ENCODE data around the gene SCN3A.

The SCN3A gene

DNA sequence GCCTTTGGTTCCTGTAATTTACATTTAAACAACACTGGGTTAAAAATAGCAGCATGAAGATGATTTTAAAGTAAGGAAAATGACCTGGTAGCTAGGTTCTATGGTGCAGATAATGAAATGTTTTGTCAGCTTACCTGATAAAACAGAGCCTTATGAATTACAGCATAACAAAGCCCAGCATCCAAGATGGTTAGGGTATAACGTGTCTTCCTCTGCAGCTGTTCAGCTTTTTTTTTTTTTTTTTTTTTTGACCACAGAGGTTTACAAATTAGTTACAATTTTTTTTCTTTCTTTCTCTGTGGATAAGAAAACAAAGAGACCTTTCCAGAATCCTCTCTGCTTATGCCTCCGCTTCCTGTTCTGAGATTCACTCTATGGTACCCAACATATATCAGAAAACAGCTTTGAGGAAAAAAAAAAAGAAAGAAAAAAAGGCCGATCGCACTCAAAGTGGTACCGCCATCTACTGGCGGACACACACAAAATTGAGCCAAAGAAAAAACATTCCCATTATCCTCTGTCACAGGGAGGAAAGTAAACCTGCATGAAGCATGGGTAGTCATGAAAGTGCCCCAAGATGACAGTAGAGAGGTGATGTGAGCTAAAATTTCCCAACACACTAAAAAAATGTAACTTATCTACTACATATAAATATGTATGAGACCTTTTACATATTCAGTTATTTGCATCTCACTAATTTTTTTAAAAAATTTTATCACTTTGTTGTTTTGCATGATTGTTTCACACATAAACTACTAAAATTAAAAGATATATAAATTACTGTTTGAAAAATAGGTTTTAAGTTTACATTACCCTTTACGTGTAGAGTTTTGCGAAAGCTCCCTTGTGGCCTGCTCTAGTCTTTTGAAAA is at the start of gene SCN3A:
Gene SCN3A, minus strand, starts transcription at position 362 of the 871 bp plus-strand sequence. CDS start 27,656 bp downstream, outside the sequence.
- DNase-seq: peak; percentile 45

DNA sequence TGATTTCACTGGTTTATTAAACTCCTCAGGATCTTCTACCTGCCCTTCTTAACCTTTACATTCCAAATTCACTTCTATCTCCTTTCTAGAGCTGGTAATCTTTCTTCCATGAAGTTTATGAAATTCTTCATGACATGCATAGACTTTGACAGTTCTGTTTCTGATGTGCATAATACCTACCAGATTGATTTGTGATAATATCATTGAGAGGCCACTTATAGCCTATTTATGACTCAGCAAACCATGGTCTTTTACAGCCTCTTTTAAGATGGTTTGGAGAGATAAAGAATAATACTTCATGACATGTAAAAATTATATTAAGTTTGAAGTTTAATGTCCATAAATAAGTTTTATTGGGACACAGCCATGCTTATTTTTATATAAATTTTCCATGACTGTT is 49.3 kb upstream of the SCN3A start:
- in situ Hi-C loops (cut with MboI; ENCODE audit: low pct_unique_long_range_greater_than_20kb, low sequenced_read_pairs): no loop called here

More for the DNA sequence above, at the start of gene SCN3A:
- in situ Hi-C loops (cut with MboI; ENCODE audit: low pct_unique_long_range_greater_than_20kb, low sequenced_read_pairs): no loop called here

DNA sequence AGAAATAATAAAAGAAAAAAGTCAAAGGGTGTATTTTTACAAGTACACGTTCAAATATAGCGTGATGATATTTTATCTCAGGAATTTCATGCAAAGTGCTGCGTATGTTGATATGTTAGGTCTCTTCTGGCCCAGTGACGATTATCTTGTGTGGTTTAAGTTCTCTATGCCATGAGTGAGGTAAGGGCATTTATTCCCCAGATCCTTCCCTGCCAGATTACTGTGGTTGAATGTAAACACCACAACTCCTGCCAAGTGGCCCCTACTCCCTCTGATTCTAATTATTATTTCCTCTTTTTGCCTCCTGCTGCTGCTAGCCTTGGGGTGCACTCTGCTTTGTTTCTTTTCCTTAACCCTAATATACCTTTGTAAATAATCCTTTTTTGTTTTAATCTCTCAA is 47.5 kb upstream of the SCN3A start:
- in situ Hi-C loops (cut with MboI; ENCODE audit: low pct_unique_long_range_greater_than_20kb, low sequenced_read_pairs): no loop called here
- peak; percentile 12 for DNase-seq

More for the DNA sequence above, 49.3 kb upstream of the SCN3A start:
- DNase-seq: no peak

DNA sequence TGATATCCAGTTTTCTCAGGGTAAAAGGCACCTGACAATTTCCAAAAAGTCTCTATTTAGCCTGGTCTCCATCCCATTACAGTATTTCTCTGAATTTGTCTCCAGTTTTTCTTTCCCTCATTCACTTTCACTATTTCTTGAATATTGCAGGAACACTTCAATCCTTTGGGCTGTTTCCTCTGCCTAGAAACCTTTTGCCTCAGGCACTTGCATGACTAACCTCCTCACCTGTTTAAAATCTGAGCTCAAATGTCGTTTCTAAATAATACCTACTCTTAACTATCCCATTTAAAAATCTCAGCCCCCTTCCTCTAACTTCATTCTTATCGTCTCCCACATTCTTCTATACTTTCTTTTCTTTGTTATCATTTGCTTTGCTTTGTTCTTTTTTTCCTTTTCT is 44.4 kb upstream of the SCN3A start:
- no peak for DNase-seq
- in situ Hi-C loops (cut with MboI; ENCODE audit: low pct_unique_long_range_greater_than_20kb, low sequenced_read_pairs): no loop called here

DNA sequence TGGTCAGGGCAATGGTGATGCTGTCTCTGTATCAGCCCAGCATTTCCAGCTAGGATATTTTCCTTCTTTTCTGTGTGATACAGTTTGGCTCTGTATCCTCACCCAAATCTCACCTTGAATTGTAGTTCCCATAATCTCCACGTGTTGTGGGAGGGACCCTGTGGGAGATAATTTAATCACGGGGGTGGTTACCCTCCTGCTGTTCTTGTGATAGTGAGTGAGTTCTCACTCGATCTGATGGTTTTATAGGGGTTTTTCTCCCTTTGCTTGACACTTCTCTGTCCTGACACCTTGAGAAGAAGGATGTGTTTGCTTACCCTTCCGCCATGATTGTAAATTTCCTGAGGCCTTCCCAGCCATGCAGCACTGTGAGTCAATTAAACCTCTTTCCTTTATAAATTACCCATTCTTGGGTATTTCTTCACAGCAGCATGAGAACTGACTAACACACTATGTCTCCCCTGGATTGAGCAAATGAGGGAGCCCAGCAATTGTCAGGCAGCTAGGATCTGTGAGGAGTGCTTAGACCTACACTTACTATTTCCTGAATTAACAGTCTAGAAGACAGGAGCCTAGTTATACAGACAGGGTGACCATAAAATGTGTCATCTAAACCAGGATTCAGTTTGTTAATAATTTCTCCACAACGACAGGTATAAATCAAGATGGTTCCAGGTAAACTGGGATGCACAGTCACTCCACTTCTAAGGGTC is 41.4 kb upstream of the SCN3A start:
- in situ Hi-C loops (cut with MboI; ENCODE audit: low pct_unique_long_range_greater_than_20kb, low sequenced_read_pairs): no loop called here

DNA sequence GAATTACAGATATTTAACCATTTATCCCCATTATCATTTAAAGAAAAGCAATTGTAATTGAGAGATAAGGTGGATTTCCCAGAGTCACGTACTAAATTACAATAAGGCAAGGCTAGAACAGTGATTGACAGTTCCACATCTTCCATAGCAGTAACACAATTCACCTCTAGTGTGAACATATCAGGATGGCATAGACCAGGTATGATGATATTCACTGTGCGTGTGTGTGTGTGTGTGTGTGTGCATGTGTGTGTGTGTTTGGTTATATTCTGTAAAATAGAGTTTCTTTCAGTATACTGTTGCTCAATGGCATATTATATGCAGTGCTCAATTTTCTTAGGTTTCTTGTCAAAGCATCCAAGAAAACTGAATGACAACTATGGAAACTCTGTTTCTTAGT is 37.1 kb upstream of the SCN3A start:
- DNase-seq: no peak
- in situ Hi-C loops (cut with MboI; ENCODE audit: low pct_unique_long_range_greater_than_20kb, low sequenced_read_pairs): no loop called here

More for the DNA sequence above, 41.4 kb upstream of the SCN3A start:
- DNase-seq: no peak

DNA sequence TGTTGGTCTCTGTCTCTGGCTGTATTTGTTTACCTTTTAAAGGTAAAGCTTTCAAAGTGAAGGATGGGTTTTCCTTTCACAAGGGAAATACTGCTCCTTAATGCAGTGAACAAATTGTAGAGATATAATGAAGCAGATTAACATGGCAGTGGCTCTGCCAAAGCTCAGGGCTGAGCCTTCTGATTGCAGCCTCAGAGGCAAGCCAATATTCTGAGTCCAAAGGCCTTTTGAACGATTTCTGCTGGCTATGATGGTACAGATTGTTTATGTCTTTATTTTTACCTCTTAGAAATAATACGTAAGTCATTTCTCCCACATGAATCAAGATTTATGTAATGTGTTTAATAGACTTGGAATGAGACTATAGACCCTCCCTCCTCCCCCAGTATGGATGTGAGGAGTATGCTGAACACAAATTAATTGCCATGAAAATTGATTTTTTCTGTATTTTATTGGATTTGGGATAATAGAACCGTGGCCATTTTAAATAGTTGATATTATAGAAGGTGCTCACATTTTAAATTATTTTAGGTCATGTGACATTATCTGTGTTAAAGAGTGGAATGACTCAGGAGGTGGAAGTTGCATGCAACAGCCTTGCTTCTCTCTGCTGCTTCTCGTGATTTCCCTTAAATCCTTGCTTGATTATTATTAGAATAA is 36.1 kb upstream of the SCN3A start:
- DNase-seq: no peak

DNA sequence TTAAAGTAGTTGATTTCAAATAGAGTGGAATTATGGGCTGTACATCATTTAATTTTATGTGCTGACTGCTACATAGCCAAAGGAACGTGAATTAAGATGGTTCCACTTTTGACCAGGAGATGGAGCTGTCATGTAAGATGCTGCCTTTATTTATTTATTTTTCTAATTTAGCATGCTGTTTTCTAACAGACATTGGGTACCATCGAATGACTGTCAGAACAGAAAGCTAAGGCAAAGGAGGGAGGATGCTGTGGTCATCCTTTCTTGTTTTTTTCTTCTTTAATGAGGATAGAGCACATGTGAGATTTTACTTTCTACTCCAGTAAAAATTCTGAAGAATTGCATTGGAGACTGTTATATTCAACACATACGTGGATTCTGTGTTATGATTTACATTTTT is 35.4 kb upstream of the SCN3A start, which contains the start of gene SCN2A:
Gene SCN2A, plus strand, starts transcription at position 185 of the 400 bp plus-strand sequence. CDS start 56,410 bp downstream, outside the sequence.
- in situ Hi-C loops (cut with MboI; ENCODE audit: low pct_unique_long_range_greater_than_20kb, low sequenced_read_pairs): no loop called here
- DNase-seq: peak; percentile 47

More for the DNA sequence above, 36.1 kb upstream of the SCN3A start:
- in situ Hi-C loops (cut with MboI; ENCODE audit: low pct_unique_long_range_greater_than_20kb, low sequenced_read_pairs): no loop called here

DNA sequence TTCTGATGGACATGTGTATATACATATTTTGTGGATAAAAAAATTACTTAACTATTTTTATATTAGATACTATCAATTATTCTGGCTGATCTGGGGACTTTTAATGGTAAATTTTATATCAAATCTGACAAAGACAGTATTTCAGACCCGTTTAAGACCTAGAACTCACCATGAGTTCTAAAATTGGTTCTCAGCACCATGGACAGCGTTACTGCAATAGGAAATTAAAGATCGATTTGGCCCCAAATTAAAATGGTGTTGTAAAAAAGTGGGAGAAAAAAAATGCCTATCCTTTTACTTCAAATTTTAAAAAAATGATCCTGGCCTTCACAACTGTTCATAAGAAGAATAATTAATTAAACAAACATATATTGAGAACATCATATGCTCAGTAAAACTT is 34.4 kb upstream of the SCN3A start:
- in situ Hi-C loops (cut with MboI; ENCODE audit: low pct_unique_long_range_greater_than_20kb, low sequenced_read_pairs): no loop called here
- DNase-seq: peak; percentile 1

DNA sequence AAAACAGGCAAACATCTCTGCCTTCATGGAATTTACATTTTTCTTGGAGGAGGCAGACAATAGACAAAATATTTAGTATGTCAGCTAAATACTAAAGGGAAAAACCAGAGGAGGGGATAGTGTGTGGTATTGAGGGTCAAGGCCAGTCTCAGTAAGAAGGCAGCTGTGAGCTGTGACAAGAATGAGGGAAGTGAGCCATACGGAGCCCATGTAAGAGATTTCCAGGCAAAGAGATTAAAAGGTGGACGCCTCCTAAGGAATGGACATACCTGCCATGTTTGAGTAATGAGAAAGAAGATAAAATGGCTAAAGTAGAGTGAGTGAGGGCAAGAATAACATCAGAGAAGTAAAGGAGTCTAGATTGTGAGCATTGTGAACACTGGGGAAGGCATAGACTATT is 33.2 kb upstream of the SCN3A start:
- in situ Hi-C loops (cut with MboI; ENCODE audit: low pct_unique_long_range_greater_than_20kb, low sequenced_read_pairs): no loop called here
- no peak for DNase-seq

DNA sequence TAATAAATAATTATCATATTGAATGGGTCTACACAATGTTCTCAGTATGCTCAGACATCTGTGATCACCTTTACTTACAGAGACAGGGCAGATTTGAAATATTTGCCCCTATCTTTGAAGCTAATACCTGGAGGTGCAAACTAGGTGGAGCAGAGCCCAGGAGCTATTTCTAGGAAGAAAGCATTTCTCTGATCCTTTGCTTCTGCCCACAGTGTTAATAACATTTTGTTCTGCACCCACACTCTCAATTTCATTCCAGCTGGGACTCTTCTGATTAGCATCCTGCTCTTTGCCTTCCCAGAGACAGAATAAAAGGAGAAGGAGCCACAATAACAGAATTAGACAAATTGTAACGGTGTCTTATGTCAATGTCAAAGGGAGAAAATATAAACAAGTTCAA is 23.7 kb upstream of the SCN3A start:
- DNase-seq: no peak
- in situ Hi-C loops (cut with MboI; ENCODE audit: low pct_unique_long_range_greater_than_20kb, low sequenced_read_pairs): no loop called here

DNA sequence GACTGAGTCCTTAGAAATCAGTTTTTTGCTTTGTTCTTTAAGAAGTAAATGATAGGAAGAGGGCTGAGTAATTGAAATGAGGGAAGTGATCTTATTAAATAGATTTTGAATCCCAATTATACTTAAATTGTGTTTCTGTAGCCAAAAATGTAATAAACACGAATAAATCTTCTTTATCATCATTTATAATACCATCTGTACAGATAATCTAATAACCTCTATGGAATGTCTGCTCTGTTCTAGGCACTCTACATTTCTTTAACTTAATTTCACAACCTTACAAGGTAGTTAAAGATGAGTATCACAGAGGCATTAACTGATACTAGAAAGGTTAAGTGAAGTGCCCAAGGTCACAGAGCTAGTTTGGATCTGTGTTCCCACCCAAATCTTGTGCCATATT is 21.1 kb upstream of the SCN3A start:
- DNase-seq: no peak
- in situ Hi-C loops (cut with MboI; ENCODE audit: low pct_unique_long_range_greater_than_20kb, low sequenced_read_pairs): no loop called here

DNA sequence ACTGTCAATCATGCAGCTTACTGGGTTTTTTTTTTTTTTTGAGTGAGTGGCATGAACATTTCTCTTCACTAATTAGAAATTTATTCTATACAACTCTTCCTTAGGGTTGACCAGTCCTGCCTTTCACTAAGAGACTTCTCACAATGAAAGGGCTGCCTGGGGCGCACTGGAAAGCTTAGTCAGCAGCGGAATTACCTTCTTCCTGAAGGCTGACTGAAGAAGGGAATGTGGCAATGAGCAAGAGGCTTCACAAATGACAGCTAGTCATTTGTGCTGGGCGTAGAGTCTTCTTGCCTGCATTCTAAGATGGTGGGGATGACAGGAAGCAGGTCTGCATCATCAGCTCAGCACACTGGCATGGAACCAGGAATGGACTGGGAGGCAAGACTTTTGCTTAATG is 15.6 kb upstream of the SCN3A start:
- in situ Hi-C loops (cut with MboI; ENCODE audit: low pct_unique_long_range_greater_than_20kb, low sequenced_read_pairs): no loop called here
- DNase-seq: no peak

DNA sequence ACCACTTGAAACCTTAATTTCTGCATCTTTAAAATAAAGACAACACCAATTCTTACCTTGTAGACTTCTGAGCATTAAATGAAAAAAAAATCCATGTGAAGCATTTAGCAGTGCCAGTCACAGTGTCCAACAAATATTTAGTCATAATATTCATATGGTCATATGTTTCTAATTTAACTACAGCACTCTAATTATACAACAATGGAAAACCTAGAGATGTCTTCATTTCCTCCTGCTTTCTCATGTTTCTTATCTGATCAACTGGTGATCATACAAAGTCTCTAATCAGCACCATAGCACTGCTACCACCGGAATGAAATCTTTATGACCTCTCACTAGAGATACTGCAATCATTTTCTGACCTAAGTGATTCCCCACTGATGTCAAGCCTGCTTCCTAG is 10.2 kb upstream of the SCN3A start:
- in situ Hi-C loops (cut with MboI; ENCODE audit: low pct_unique_long_range_greater_than_20kb, low sequenced_read_pairs): no loop called here
- DNase-seq: no peak

DNA sequence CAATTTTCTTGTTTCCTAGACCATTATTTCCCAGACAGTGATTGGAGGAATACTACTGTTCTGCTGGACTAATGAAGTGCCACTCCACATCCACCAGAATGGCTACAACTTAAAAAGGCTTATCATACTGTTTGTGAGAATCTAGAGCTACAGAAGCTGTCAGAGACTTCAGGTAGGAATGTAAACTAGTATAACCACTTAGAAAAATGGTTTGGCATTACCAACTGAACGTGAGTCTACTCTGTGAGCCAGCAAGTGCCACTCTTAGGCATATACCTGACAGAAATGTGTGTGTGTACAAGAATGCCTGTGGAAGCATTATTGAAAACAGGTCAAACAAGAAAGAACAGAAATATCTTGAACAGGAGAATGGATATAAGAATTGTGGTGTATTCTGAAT is 4.2 kb upstream of the SCN3A start:
- no peak for DNase-seq
- in situ Hi-C loops (cut with MboI; ENCODE audit: low pct_unique_long_range_greater_than_20kb, low sequenced_read_pairs): no loop called here

DNA sequence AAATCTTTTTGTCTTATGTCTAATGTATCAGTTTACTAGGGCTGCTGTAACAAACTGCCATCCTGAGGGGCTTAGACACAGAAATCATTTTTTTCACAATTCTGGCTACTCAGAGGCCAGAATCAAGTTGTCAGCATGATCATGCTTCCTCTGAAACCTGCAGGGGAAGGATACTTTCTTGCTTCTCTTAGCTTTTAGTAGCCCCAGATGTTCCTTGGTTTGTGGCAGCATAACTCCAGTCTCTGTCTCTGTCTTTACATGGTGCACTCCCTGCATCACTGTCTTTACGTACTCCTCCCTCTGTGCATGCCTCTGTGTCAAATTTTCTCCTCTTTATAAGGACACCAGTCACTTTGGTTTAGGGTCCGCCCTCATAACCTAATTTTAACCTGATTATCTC is 2.0 kb upstream of the SCN3A start:
- in situ Hi-C loops (cut with MboI; ENCODE audit: low pct_unique_long_range_greater_than_20kb, low sequenced_read_pairs): no loop called here
- no peak for DNase-seq

DNA sequence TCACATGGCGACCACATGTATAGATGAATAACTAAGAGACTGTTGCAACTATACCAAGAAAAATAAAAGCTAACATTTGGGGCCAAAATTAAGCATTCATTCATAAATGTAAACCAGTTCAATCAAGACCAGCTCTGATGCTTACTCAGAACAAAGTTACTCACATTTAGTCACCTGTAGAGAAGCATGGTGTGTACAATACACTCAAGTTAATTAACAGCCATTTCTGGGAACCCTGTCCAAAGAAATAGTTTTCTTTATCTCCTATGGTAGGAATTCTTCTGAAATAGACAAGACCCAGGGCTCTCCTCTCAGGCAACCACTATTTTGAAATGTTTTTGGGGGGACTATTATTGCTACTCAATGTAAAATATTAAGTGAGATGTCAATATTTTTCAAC is 1.6 kb downstream of the SCN3A start:
- no peak for DNase-seq
- in situ Hi-C loops (cut with MboI; ENCODE audit: low pct_unique_long_range_greater_than_20kb, low sequenced_read_pairs): no loop called here

DNA sequence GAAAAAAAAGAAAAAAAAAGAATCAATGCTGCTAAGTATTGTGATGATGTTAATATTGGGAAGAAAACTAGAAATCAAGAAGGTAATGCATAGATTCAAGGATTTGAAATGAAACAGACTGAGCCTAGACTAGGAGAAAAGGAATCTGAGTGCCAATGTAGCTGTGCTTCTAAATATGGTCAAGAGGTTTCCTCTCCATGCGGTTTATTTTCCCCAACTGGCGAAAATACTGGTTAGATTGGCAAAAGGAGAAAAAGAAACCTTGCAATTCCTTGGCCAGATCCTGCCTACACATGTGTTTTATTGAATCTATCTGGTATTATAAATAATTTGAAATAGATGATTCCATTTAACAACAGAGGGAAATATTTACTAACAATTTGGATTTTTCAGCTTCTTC is 5.7 kb downstream of the SCN3A start:
- in situ Hi-C loops (cut with MboI; ENCODE audit: low pct_unique_long_range_greater_than_20kb, low sequenced_read_pairs): no loop called here
- DNase-seq: no peak

DNA sequence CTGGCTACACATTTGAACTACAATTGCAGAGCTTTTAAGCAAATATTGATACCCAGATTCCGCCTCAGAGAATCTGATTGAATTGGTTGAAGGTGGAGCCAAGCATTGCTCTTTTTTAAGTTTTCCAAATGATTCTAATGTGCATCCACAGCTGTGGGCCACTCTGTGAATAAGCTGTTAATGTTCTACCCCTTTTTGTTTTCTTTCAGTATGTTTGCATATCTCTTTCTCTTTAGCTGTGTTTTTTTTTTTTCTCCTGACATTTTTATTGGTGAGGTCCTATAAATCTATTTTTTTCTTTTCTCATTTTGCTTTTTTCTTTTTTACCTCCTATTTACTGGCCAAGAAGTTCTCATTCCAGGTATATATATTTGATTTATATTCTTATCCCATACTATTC is 6.5 kb downstream of the SCN3A start:
- no peak for DNase-seq
- in situ Hi-C loops (cut with MboI; ENCODE audit: low pct_unique_long_range_greater_than_20kb, low sequenced_read_pairs): no loop called here

DNA sequence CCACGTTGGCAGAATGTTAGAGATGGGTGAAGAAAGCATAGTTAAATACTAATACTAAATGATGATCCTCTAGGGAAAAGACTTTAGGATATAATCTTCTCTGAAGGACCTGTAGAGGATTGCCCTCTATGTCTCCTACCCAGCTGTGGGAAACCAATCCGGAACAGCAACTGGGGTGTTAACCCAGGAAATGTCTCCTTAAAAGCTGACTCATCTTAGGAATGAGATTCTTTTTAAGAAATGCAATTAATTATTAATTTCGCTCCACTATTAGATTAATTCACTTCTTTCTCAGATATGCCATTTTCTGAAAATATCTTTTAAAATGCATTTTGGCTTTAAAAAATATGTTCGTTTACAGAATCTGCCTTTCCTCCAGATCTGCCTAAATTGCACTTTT is 7.4 kb downstream of the SCN3A start:
- in situ Hi-C loops (cut with MboI; ENCODE audit: low pct_unique_long_range_greater_than_20kb, low sequenced_read_pairs): no loop called here
- DNase-seq: no peak

All from KBM-7 (cell line).